ENCODE measurements around the gene GRAP2.

Gene GRAP2

GRCh38 chr22:39926753-39927152, 25.9 kb downstream of the GRAP2 start:
- DNase-seq = no peak

GRCh38 chr22:39927544-39927943, 26.7 kb downstream of the GRAP2 start:
- no peak for DNase-seq

GRCh38 chr22:39928536-39929520, 27.9 kb downstream of the GRAP2 start:
- DNase-seq = no peak

GRCh38 chr22:39931251-39931650, 30.4 kb downstream of the GRAP2 start:
- DNase-seq = no peak

- no peak for DNase-seq
Measured at GRCh38 chr22:39932166-39932565, 31.3 kb downstream of the GRAP2 start.

GRCh38 chr22:39932918-39933649, 32.2 kb downstream of the GRAP2 start:
- DNase-seq = no peak

GRCh38 chr22:39933741-39934140, 32.9 kb downstream of the GRAP2 start:
- DNase-seq = no peak

GRCh38 chr22:39935116-39935515, 34.2 kb downstream of the GRAP2 start:
- no peak for DNase-seq

GRCh38 chr22:39935612-39936011, 34.7 kb downstream of the GRAP2 start:
- DNase-seq = no peak

- no peak for DNase-seq
Measured at GRCh38 chr22:39936523-39937145, 35.8 kb downstream of the GRAP2 start.

- DNase-seq = no peak
Measured at GRCh38 chr22:39937906-39938305, 37.0 kb downstream of the GRAP2 start.

GRCh38 chr22:39938509-39939111, 37.7 kb downstream of the GRAP2 start:
- no peak for DNase-seq

- no peak for DNase-seq
Measured at GRCh38 chr22:39939830-39940229, 38.9 kb downstream of the GRAP2 start.

- no peak for DNase-seq
Measured at GRCh38 chr22:39940757-39941305, 39.9 kb downstream of the GRAP2 start.

- peak; percentile 43 for DNase-seq
Measured at GRCh38 chr22:39941601-39942000, 40.7 kb downstream of the GRAP2 start.

GRCh38 chr22:39942439-39943230, 41.8 kb downstream of the GRAP2 start:
- DNase-seq = no peak

- no peak for DNase-seq
Measured at GRCh38 chr22:39943337-39943736, 42.5 kb downstream of the GRAP2 start.

GRCh38 chr22:39943953-39944872, 43.3 kb downstream of the GRAP2 start:
- no peak for DNase-seq

GRCh38 chr22:39946126-39946502, 45.2 kb downstream of the GRAP2 start:
- DNase-seq = no peak

- DNase-seq = no peak
Measured at GRCh38 chr22:39946503-39947219, 45.8 kb downstream of the GRAP2 start.

Data from NCI-H1105 treated with DMSO at 0.1 percent for 48 hours (cell line).